HG03575 (cell line): Measurements from ENCODE around the gene C7orf33.

Experiments
- ATAC-seq: cut with Tn5 transposase; IDR thresholded peaks from one replicate; pipeline ENCODE4 v1.9.1; 2021; ENCODE audit not compliant: unreplicated experiment, insufficient number of reproducible peaks, low FRiP score; ENCODE audit errors: extremely low read depth

The C7orf33 gene

DNA sequence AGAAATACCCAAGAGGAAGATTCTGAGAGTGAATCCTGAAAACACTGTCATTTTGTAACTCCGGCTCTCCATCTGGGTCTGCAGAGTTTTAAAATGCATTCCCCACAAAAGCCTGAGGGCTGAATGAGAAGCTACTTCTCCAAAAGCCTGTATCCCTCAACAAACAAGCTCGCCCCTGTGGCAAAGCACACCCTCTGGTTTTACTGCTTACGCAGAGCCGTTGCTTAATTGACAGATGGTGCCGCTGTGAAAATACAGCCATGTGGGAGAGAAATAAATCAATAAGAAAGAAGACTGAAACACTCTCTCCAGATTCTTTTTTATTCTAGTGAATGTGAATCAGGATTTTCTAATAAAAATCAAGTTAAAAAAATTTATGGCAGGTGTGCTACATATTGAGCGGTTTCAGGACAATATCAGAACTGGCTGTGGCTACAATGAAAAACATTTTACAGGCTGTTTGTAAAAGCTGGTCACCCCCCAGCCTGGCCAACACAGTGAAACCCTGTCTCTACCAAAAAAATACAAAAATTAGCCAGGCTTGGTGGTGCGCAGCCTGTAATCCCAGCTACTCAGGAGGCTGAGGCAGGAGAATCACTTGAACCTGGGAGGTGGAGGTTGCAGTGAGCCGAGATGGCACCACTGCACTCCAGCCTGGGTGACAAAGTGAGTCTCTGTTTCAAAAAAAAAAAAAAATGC, 32.5 kb downstream of the C7orf33 start:
- no peak for ATAC-seq

DNA sequence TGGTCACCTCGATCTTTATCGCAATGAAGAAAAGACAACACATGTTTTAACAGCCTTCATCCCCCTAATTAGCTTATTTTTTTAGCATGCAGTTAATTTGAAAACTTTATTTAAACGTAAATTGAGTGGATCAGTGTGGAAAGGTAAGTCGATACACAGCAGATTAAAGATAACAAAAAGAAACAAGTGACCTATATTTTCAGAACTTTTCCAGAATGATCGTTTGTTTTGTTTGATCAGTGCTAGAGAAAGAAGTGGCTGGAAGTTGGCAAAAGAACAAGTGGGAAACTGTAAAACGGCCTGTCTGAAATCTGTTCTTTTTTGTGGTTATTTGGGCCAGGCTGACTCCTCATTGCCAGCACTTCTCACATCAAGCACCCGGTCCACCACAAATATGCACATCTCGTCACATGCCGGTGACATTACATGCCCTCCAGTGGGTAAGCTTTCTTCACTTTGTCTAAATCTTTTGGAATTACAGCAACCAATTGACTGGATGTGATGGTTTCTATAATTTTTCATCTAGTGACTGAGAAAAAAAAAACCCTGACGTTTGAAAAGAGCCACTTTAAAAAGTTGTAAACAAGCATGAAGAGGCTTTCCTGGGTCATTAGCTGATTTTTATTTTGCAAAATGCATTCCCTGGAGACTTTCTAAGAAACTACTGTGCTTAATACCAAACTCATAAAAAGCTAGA, 33.2 kb downstream of the C7orf33 start:
- no peak for ATAC-seq

DNA sequence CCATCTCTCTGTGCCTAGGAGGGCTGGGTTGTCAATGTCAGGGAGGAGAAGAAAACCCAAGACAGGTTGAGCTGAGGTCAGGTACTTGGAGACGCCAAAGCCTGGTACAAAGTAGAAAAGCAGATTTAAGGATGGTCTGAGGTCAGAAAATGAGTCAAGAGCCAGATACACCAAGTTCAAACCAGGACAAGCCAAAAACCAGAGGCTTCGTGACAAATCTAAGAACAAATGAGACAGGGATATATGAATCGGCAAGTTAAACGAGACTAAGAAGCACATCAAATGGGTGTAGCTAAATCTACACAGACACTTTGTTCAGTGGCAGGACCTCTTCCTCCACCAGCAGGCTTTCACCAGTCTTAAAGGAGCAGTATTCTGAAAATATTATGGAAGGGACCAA, 34.2 kb downstream of the C7orf33 start:
- ATAC-seq, result no peak

DNA sequence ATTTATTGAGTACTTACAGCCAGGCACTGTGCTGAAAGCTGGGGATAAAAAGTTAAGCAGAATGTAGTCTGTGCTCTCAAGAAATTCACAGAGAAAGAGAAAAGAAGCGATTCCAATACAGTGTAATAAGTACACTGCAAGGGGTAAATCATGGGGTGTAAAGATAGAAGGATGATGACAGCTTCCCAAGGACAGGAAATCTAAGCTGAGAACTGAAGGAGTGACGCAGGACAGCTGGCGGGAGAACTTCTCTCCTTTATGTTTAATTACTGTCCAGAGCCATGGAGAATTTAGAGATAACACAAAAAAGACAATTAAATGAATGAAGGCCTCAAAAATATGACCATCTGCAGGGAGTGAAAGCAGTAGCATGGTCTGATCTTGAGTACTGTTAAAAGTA, 34.8 kb downstream of the C7orf33 start:
- ATAC-seq, result no peak

DNA sequence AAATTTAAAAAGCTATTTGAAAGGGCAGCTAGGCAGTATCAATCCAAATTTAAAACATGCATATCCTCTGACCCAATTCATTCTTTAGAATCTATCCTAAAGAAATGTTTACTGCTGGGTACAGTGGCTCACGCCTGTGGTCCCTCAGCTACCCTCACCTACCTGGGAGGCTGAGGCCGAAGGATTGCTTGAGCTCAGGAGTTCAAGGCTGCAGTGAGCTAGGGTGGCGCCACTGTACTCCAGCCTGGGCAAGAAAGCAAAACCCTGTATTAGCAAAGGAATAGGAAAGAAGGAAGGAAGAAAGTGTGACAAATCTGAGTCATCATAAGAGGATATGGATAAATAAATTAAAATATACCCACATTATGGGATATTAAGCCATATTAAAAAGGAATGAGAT, 36.3 kb downstream of the C7orf33 start:
- no peak for ATAC-seq

DNA sequence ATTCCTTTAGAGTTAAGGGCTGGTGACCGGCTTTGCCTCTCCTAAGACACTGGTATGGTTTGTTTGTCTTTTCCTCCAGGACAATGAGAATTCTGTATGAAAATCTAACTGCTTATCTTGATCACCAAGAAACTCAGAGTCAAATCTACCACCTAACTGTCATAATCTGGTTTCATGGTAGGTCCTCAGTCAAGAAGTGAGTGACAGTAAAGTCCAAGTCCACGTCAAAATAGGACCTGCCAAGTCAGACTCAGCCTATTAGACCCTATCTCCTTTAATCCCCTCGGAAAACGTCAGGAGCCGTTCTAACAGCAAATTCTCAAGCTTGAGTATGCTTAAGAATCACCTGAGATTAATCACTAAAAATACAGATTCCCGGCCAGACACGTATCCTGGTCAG, 37.4 kb downstream of the C7orf33 start:
- no peak for ATAC-seq

DNA sequence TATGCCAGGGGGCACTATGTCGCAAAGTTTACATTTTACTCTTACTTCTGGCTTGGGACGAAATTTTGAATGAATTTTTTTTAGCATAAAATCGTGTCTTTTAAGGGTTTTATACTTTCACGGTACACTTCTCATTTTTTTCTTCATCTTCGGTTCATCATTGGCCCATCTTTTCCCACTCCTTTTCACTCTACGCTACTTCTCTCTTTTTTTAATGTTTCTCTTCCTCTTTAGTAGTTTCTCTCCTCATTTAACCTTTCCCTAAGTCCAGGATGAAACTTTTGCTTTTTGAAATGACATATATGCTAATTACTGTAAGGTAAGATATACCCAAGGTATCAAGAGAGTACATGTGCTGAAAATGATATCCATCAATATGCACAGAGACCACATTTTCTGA, 39.5 kb downstream of the C7orf33 start:
- no peak for ATAC-seq

DNA sequence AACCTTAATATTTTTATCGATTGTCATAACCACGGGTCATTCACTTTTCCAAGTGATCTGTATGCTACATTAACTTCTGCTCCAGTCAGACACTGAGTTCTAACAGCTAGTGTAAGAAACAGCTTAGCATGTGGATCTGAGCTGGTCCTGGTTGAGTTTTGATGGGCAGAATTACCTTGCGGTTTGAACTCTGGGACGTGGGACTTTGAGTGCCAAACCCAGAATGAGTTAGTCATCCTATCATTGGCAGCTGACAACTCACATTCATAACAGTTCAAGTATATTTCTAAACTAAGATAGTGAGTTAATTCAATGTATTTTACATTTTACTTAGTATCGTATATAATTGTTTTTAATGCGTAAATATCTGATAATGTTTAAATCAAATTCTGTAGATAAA, 43.2 kb downstream of the C7orf33 start:
- no peak for ATAC-seq

DNA sequence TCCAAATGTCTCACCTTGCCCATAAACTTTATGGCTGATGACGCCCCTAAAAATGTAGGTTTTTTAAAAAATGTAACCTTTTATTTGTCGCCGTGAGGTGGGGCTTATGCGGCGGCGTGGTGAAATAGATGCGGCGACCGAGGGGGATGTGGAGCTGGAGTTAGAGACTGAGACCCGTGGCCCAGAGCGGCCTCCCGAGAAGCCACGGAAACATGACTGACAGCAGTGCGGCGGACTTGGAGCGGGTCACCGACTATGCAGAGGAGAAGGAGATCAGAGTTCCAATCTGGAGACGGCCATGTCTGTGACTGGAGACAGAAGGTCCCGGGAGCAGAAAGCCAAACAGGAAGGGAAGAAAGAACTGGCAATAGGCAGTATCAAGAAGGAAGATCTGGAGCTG, 46.5 kb downstream of the C7orf33 start:
- no peak for ATAC-seq

DNA sequence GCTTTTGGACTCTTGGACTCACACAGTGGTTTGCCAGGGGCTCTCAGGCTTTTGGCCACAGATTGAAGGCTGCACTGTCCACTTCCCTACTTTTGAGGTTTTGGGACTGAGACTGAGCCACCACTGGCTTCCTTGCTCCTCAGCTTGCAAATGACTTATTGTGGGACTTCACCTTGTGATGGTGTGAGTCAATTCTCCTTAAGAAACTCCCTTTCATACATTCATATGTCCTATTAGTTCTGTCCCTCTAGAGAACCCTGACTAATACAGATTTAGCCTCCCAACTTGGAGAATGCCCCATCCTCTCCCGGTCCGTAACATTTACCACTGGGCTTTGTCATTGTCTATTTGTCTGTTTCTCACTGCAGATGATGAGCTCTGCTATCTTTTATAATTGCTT, 55.3 kb downstream of the C7orf33 start:
- no peak for ATAC-seq

DNA sequence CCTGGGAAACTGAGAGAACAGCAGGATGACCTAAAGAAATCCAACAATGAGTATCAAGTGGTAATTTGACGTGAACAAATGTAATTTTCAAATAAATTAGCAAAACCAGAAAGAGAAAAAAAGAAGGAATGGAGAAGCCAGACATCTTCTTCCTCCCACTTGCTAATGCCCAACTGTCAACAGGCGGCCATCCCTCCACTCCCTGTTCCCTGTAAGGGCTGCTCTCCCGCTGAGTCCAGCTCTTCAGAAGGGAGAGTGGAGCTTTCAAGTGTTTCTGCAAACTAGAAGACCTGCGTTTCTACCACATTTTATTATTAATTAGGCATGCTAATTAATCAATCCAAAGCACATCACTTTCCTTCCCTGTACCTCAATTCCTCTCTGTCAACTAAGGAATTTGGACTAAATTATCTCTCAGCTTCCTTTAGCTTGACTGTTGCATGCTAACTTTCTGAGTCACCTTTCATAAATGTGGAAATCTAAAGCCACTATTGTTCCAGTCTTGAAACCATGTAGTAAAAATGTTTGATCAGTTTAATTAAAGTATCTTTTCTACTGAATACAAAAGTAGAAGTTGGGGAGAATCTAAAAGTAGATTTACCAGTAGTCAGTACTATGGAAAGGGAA, 59.8 kb downstream of the C7orf33 start:
- ATAC-seq, result no peak

DNA sequence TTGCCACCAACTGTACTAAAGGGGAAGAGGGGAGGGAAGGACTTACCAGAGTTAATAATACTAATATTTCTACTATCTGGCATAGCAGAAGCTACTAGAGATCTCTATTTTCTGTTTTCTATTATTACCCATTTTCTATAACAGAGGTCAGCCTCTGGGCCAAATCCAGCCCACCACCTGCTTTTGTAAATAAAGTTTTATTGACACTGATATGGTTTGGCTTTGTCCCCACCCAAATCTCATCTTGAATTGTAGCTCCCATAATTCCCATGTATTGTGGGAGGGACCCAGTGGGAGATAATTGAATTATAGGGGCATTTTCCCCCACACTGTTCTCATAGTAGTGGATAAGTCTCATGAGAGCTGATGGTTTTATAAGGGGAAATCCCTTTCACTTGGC, 62.2 kb downstream of the C7orf33 start:
- no peak for ATAC-seq

DNA sequence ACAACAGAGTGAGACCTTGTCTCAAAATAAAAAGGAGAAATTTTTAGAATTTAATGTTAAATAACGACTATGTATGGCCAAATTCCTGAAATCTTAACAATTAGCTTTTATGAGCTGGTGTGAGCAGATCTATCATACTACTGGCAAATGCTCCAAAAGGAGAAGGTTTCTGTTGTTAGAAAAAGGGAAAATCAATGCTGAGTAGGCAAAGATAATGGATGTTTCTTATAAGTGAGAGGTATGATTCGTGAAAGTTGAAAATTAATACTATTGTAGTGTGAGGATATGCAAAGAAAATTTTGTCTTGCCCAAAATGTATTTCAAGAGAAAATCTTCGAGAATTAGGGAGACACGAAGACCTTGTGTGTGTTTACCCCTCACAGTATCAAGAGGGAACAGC, 67.4 kb downstream of the C7orf33 start:
- no peak for ATAC-seq

DNA sequence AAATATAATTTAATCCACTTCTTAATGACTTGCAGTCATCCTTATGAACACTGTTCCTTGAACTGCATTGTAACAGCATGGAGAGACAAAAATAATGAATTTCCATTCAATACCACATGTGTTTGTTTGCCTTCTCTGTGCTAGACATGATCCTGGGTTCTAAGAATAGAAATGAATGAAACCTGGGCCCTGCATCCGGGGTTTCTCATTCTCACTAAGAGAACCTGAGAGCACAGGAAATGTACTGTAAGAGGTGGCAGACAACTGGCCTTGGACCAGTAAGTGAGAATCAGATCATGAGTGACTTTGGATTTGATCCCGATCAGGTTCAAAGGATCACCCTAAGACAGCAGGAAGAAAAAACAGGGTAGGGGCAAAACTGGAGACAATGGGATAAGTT, 70.9 kb downstream of the C7orf33 start:
- ATAC-seq, result no peak

DNA sequence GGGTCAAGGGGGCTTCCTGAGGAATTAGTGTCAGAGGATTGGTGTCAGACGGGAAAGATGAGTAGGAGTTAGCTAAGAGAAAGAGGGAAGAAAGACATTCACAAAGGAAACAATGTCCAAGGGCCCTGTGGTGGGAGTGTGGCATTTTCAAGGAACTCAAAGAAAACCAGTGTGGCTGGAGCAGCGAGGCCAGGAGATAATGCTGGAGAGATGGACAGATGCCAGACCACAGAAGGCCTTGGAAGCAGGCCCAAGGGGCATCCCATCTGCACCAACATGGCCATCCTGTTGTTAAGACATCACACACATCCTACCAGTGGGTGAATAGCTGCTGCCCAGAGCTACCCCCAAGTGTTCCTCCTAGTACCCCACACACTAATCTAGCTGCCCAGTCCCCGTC, 72.1 kb downstream of the C7orf33 start:
- no peak for ATAC-seq

DNA sequence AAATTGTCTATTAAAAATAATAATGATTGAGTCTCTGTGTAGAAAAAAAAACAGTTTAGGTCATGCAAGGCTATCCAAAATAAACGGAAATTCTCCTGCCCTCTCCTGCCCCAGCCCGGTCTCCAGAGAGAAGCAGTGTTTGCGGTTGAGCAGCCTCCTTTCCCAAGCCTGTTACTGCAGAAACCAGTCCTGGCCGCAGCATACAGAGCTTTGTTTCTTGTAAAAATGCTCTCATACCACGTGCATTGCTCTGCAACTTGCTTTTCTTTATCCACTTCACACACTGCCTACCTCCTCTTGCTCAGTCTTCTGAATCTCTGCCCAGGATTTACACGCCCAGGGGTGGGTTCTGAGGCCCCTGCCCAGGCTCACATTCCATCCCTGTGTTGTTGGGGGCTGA, 73.8 kb downstream of the C7orf33 start:
- ATAC-seq, result no peak

DNA sequence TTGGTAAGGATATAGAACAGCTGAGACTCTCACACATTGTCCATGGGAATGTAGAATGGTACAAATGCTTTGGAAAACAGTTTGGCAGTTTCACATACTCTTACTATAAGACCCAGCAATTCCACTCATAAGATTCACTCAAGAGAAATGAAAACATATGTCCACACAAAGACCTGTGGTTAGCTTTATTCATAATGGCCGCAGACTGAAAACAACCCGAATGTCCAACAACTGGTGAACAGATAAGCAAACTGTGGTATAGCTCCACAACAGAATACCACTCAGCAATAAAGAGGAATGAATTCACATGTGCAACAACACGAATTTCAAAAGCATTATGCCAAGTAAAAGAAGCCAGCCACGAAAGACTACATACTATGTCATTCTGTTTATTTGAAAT, 74.7 kb downstream of the C7orf33 start:
- ATAC-seq, result no peak
